ENCODE measurements around the gene TMEM61.

- TF ChIP-seq, protein P1, sequence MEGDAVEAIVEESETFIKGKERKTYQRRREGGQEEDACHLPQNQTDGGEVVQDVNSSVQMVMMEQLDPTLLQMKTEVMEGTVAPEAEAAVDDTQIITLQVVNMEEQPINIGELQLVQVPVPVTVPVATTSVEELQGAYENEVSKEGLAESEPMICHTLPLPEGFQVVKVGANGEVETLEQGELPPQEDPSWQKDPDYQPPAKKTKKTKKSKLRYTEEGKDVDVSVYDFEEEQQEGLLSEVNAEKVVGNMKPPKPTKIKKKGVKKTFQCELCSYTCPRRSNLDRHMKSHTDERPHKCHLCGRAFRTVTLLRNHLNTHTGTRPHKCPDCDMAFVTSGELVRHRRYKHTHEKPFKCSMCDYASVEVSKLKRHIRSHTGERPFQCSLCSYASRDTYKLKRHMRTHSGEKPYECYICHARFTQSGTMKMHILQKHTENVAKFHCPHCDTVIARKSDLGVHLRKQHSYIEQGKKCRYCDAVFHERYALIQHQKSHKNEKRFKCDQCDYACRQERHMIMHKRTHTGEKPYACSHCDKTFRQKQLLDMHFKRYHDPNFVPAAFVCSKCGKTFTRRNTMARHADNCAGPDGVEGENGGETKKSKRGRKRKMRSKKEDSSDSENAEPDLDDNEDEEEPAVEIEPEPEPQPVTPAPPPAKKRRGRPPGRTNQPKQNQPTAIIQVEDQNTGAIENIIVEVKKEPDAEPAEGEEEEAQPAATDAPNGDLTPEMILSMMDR (conservative IDR thresholded peaks at IDR 0.05; ENCODE audit: low read depth, low read length): no peak
- TF ChIP-seq EZH2 (IDR thresholded peaks at IDR 0.05; ENCODE audit: low read length, unreplicated experiment) (no peak), EZH2phosphoT487 (IDR thresholded peaks at IDR 0.05; ENCODE audit: borderline replicate concordance, low read length) (no peak)
These were observed 3.9 kb downstream of the TMEM61 start for GRCh38 chr1:54984131-54984842.

Data from PC-3 (cell line).